Measurements from ENCODE around the gene ACTR1B. TPM values are rescaled to one million over a fixed set of nuclear protein-coding genes. Genes with fewer than 3 reads are reported as not detected.
A peak's percentile ranks its signal among the peaks of the same experiment; 100 is the strongest.

ACTR1B gene
- total and polyA plus RNA-seq, 2 experiments from 2014 or later: 18.1 to 56.3 TPM

GRCh38 chr2:97671526-97671925, 7.7 kb upstream of the ACTR1B start:
- TF ChIP-seq EZH2 (IDR thresholded peaks at IDR 0.05; ENCODE audit: borderline replicate concordance) (no peak), EZH2phosphoT487 (IDR thresholded peaks at IDR 0.05; ENCODE audit: low read depth, severe bottlenecking, unreplicated experiment) (no peak)
- TF ChIP-seq, protein P1, sequence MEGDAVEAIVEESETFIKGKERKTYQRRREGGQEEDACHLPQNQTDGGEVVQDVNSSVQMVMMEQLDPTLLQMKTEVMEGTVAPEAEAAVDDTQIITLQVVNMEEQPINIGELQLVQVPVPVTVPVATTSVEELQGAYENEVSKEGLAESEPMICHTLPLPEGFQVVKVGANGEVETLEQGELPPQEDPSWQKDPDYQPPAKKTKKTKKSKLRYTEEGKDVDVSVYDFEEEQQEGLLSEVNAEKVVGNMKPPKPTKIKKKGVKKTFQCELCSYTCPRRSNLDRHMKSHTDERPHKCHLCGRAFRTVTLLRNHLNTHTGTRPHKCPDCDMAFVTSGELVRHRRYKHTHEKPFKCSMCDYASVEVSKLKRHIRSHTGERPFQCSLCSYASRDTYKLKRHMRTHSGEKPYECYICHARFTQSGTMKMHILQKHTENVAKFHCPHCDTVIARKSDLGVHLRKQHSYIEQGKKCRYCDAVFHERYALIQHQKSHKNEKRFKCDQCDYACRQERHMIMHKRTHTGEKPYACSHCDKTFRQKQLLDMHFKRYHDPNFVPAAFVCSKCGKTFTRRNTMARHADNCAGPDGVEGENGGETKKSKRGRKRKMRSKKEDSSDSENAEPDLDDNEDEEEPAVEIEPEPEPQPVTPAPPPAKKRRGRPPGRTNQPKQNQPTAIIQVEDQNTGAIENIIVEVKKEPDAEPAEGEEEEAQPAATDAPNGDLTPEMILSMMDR (IDR thresholded peaks at IDR 0.05; ENCODE audit: poor library complexity): no peak

DNA sequence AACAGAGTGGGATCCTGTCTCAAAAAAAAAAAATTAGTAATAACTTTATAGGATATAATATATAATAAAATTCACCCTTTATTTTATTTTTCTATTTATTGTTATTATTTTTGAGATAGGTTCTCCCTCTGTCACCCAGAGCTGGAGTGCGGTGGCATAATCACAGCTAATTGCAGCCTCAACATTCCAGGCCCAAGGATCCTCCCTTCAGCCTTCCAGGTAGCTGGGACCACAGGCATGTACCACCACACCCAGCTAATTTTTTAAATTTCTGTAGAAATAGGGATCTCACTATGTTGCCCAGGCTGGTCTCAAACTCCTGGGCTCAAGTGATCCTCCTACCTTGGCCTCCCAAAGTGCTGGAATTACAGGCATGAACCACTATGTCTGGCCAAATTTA, 6.6 kb upstream of the ACTR1B start:
- H3K36me3 ChIP-seq (replicated peaks; ENCODE audit: insufficient read depth, low read depth): no peaks in the 10 kb centered on the region
- TF ChIP-seq EZH2phosphoT487 (IDR thresholded peaks at IDR 0.05; ENCODE audit: low read depth, severe bottlenecking, unreplicated experiment) (no peak), EZH2 (IDR thresholded peaks at IDR 0.05; ENCODE audit: borderline replicate concordance) (no peak)
- TF ChIP-seq, protein P1 (IDR thresholded peaks at IDR 0.05; ENCODE audit: poor library complexity): no peak

More at GRCh38 chr2:97671526-97671925, 7.7 kb upstream of the ACTR1B start:
- Histone ChIP-seq H4K20me1 (ENCODE audit: insufficient read depth, poor library complexity, severe bottlenecking) (no peaks in the 10 kb centered on the region), H3K4me1 (ENCODE audit: insufficient read depth) (no peaks in the 10 kb centered on the region), H3K9me2 (replicated peaks; ENCODE audit: insufficient read depth) (no peaks in the 10 kb centered on the region), H2AFZ (no peak overlapping the region), H3K9me3 (ENCODE audit: low read depth) (no peaks in the 10 kb centered on the region), H3K27me3 (no peaks in the 10 kb centered on the region), H3K36me3 (replicated peaks; ENCODE audit: insufficient read depth, low read depth) (no peaks in the 10 kb centered on the region), H3K79me2 (no peaks in the 10 kb centered on the region), H3K27ac (no peak overlapping the region), H3K4me2 (no peak overlapping the region), H3K4me3 (no peak overlapping the region)
- no peak for DNase-seq (ENCODE audit: low spot score)
- 94% methylated on average over 7 of the region's 7 CpGs for WGBS (ENCODE audit: low lambda C conversion rate, missing lambda C conversion rate)

GRCh38 chr2:97669448-97669847, 5.6 kb upstream of the ACTR1B start, which contains the start of gene C2orf92:
Gene C2orf92, plus strand, starts transcription at chr2:97669713. Its CDS starts 76 bp downstream, at chr2:97669789.
- Histone ChIP-seq H3K4me1 (ENCODE audit: insufficient read depth) (no peaks in the 10 kb centered on the region), H3K27me3 (no peaks in the 10 kb centered on the region), H3K27ac (no peak within 1 kb of the TSS), H4K20me1 (ENCODE audit: insufficient read depth, poor library complexity, severe bottlenecking) (no peaks in the 10 kb centered on the region), H3K9me2 (replicated peaks; ENCODE audit: insufficient read depth) (no peaks in the 10 kb centered on the region), H3K9me3 (ENCODE audit: low read depth) (no peaks in the 10 kb centered on the region), H3K4me2 (no peak within 1 kb of the TSS), H3K79me2 (peaks cover 2% of the 10 kb centered on the region), H2AFZ (no peak within 1 kb of the TSS), H3K4me3 (no peak within 1 kb of the TSS), H3K36me3 (replicated peaks; ENCODE audit: insufficient read depth, low read depth) (no peaks in the 10 kb centered on the region)
- TF ChIP-seq EZH2 (IDR thresholded peaks at IDR 0.05; ENCODE audit: borderline replicate concordance) (no peak), EZH2phosphoT487 (IDR thresholded peaks at IDR 0.05; ENCODE audit: low read depth, severe bottlenecking, unreplicated experiment) (no peak)
- TF ChIP-seq, protein P1 (IDR thresholded peaks at IDR 0.05; ENCODE audit: poor library complexity): no peak
- DNase-seq (ENCODE audit: low spot score): no peak
- 73% methylated on average over 6 of the region's 6 CpGs for WGBS (ENCODE audit: low lambda C conversion rate, missing lambda C conversion rate)

More for the DNA sequence above, 6.6 kb upstream of the ACTR1B start:
- no peak overlapping the region for H3K4me2 ChIP-seq
- H3K79me2 ChIP-seq: no peaks in the 10 kb centered on the region
- no peak overlapping the region for H3K4me3 ChIP-seq
- H2AFZ ChIP-seq: no peak overlapping the region
- H3K9me2 ChIP-seq (replicated peaks; ENCODE audit: insufficient read depth): no peaks in the 10 kb centered on the region
- no peak for DNase-seq (ENCODE audit: low spot score)
- H3K27me3 ChIP-seq: no peaks in the 10 kb centered on the region
- H3K4me1 ChIP-seq (ENCODE audit: insufficient read depth): no peaks in the 10 kb centered on the region
- H3K9me3 ChIP-seq (ENCODE audit: low read depth): no peaks in the 10 kb centered on the region
- no peaks in the 10 kb centered on the region for H4K20me1 ChIP-seq (ENCODE audit: insufficient read depth, poor library complexity, severe bottlenecking)
- 100% methylated on average over 1 of the region's 1 CpG for WGBS (ENCODE audit: low lambda C conversion rate, missing lambda C conversion rate)
- H3K27ac ChIP-seq: no peak overlapping the region

GRCh38 chr2:97664636-97664970, 759 bp upstream of the ACTR1B start:
- peak; percentile 44 for DNase-seq (ENCODE audit: low spot score)
- Histone ChIP-seq H3K9me2 (replicated peaks; ENCODE audit: insufficient read depth) (no peaks in the 10 kb centered on the region), H3K36me3 (replicated peaks; ENCODE audit: insufficient read depth, low read depth) (no peaks in the 10 kb centered on the region), H3K9me3 (ENCODE audit: low read depth) (no peaks in the 10 kb centered on the region), H3K27me3 (no peaks in the 10 kb centered on the region), H4K20me1 (ENCODE audit: insufficient read depth, poor library complexity, severe bottlenecking) (peaks cover 7% of the 10 kb centered on the region), H3K79me2 (peaks cover 26% of the 10 kb centered on the region), H3K27ac (peak overlapping the region; percentile 94), H3K4me3 (peak overlapping the region; percentile 50), H2AFZ (peak overlapping the region; percentile 81), H3K4me2 (peak overlapping the region; percentile 75), H3K4me1 (ENCODE audit: insufficient read depth) (peaks cover 11% of the 10 kb centered on the region)
- WGBS (ENCODE audit: low lambda C conversion rate, missing lambda C conversion rate): 8% methylated on average over 21 of the region's 21 CpGs
- TF ChIP-seq EZH2 (IDR thresholded peaks at IDR 0.05; ENCODE audit: borderline replicate concordance) (no peak), EZH2phosphoT487 (IDR thresholded peaks at IDR 0.05; ENCODE audit: low read depth, severe bottlenecking, unreplicated experiment) (no peak)
- TF ChIP-seq, protein P1 (IDR thresholded peaks at IDR 0.05; ENCODE audit: poor library complexity): no peak

Measured in hepatocyte (in vitro differentiated cells).